ENCODE results near the gene ZNF574.

- TF ChIP-seq, protein P1, sequence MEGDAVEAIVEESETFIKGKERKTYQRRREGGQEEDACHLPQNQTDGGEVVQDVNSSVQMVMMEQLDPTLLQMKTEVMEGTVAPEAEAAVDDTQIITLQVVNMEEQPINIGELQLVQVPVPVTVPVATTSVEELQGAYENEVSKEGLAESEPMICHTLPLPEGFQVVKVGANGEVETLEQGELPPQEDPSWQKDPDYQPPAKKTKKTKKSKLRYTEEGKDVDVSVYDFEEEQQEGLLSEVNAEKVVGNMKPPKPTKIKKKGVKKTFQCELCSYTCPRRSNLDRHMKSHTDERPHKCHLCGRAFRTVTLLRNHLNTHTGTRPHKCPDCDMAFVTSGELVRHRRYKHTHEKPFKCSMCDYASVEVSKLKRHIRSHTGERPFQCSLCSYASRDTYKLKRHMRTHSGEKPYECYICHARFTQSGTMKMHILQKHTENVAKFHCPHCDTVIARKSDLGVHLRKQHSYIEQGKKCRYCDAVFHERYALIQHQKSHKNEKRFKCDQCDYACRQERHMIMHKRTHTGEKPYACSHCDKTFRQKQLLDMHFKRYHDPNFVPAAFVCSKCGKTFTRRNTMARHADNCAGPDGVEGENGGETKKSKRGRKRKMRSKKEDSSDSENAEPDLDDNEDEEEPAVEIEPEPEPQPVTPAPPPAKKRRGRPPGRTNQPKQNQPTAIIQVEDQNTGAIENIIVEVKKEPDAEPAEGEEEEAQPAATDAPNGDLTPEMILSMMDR (conservative IDR thresholded peaks at IDR 0.05 in 1 of 2, IDR thresholded peaks at IDR 0.05 in 1 of 2; ENCODE audit: extremely low read depth in 1 of 2, insufficient read depth in 1 of 2, low read depth in 1 of 2, low read length in 2 of 2) = no peak
- no peak for TF ChIP-seq EZH2 (IDR thresholded peaks at IDR 0.05; ENCODE audit: borderline replicate concordance, low read length)
Measured at GRCh38 chr19:42048992-42049391, 27.0 kb upstream of the ZNF574 start.
